ENCODE results near the gene H2AZ1.

Gene H2AZ1

GRCh38 chr4:99945718-99946355, 4.2 kb downstream of the H2AZ1 start:
- DNase-seq, result no peak

- DNase-seq, result no peak
Observed at GRCh38 chr4:99943904-99944437, 6.1 kb downstream of the H2AZ1 start.

- DNase-seq, result no peak
Observed at GRCh38 chr4:99938243-99938753, 11.8 kb downstream of the H2AZ1 start.

- no peak for DNase-seq
Observed at GRCh38 chr4:99934891-99935290, 15.2 kb downstream of the H2AZ1 start.

- no peak for DNase-seq
Observed at GRCh38 chr4:99927566-99927965, 22.5 kb downstream of the H2AZ1 start.

- DNase-seq, result no peak
Observed at GRCh38 chr4:99921174-99921573, 28.9 kb downstream of the H2AZ1 start.

- no peak for DNase-seq
Observed at GRCh38 chr4:99918656-99919055, 31.4 kb downstream of the H2AZ1 start.

GRCh38 chr4:99917575-99917974, 32.5 kb downstream of the H2AZ1 start:
- no peak for DNase-seq

GRCh38 chr4:99915449-99915848, 34.6 kb downstream of the H2AZ1 start:
- DNase-seq, result no peak
